Lung (tissue), 12 donors: Measurements from ENCODE around the gene NKPD1. TPM values are rescaled to one million over a fixed set of nuclear protein-coding genes. Genes with fewer than 3 reads are reported as not detected.

Source experiments
- ATAC-seq: fragments of 200-7000 bp; cut with Tn5 transposase; one replicate; pipeline ENCODE4 v1.9.1; 2020; ENCODE audit warnings: moderate number of reproducible peaks; ENCODE audit not compliant: insufficient read depth, low FRiP score
- DNase-seq, 3 donors: peaks; one replicate each; pipeline ENCODE4 v3.0.0-alpha.2; 2013 to 2017
- H3K27ac ChIP-seq, 2 donors: one replicate each; pipeline ENCODE4 v1.5.1; 2013; ENCODE audit warnings: mild to moderate bottlenecking in 2 of 2, moderate library complexity in 2 of 2, control low read depth in 1 of 2, inconsistent platforms in 1 of 2, low read depth in 1 of 2, low read length in 1 of 2
- H3K27me3 ChIP-seq, 3 donors: one replicate each; pipeline ENCODE4 v1.5.1; 2013; ENCODE audit warnings: low read length in 2 of 3; ENCODE audit not compliant: control insufficient read depth in 3 of 3, insufficient read depth in 3 of 3
- H3K36me3 ChIP-seq, 4 donors: one replicate each; pipeline ENCODE4 v1.5.1; 2013; ENCODE audit warnings: low read length in 4 of 4, mild to moderate bottlenecking in 1 of 4, moderate library complexity in 1 of 4; ENCODE audit not compliant: control insufficient read depth in 4 of 4, insufficient read depth in 4 of 4
- H3K4me1 ChIP-seq, 5 donors: one replicate each; pipeline ENCODE4 v1.5.1; 2013; ENCODE audit warnings: low read length in 5 of 5, mild to moderate bottlenecking in 2 of 5, moderate library complexity in 1 of 5; ENCODE audit not compliant: control insufficient read depth in 5 of 5, insufficient read depth in 5 of 5
- H3K4me3 ChIP-seq: one replicate; pipeline ENCODE4 v1.5.1; 2013; ENCODE audit warnings: mild to moderate bottlenecking, control low read depth, moderate library complexity
- H3K9ac ChIP-seq, 2 donors: one replicate each; pipeline ENCODE4 v1.5.1; 2013; ENCODE audit warnings: low read length in 2 of 2, control low read depth in 1 of 2; ENCODE audit not compliant: insufficient read depth in 1 of 2
- H3K9me3 ChIP-seq, 4 donors: one replicate each; pipeline ENCODE4 v1.5.1; 2013; ENCODE audit warnings: low read length in 3 of 4, mild to moderate bottlenecking in 1 of 4, moderate library complexity in 1 of 4; ENCODE audit not compliant: control insufficient read depth in 4 of 4, insufficient read depth in 3 of 4
- WGBS, 2 donors: extraction: QIAGEN DNeasy Blood & Tissue Kit; methylation state at CpG; one replicate each; pipeline ENCODE4 v1.1.7; 2013; 5-methylcytosine and 5-hydroxymethylcytosine counted together
- polyA plus RNA-seq, 2 donors: library from polyadenylated mRNA; stranded (reverse); fragments of 200-250 nt; gene quantifications; one replicate each; pipeline ENCODE4 v1.2.1, GENCODE V29; 2013
- total RNA-seq, 2 donors: library from RNA; depleted of rRNA in 1 of 2; stranded (reverse); fragments of >200 nt in 1 of 2; gene quantifications; one replicate each; pipeline ENCODE4 v1.2.1, GENCODE V29; 2014 to 2021
- TF ChIP-seq, protein P1 (sequence below): IDR thresholded peaks from 2 replicates; pipeline ENCODE4 v1.5.1; 2012; ENCODE audit warnings: mild to moderate bottlenecking; ENCODE audit errors: control extremely low read depth, extremely low read depth
- donor health status: control.
- donor health status: control.
- donor health status: Bipolar disorder and iron deficiency.
- donor health status: healthy.
- donor health status: DM: yes; HTN: yes; CAD: no.

The NKPD1 gene
- total and polyA plus RNA-seq, 4 donors, result 0.06 to 0.08 (median 0.07) TPM; not detected in 1

DNA sequence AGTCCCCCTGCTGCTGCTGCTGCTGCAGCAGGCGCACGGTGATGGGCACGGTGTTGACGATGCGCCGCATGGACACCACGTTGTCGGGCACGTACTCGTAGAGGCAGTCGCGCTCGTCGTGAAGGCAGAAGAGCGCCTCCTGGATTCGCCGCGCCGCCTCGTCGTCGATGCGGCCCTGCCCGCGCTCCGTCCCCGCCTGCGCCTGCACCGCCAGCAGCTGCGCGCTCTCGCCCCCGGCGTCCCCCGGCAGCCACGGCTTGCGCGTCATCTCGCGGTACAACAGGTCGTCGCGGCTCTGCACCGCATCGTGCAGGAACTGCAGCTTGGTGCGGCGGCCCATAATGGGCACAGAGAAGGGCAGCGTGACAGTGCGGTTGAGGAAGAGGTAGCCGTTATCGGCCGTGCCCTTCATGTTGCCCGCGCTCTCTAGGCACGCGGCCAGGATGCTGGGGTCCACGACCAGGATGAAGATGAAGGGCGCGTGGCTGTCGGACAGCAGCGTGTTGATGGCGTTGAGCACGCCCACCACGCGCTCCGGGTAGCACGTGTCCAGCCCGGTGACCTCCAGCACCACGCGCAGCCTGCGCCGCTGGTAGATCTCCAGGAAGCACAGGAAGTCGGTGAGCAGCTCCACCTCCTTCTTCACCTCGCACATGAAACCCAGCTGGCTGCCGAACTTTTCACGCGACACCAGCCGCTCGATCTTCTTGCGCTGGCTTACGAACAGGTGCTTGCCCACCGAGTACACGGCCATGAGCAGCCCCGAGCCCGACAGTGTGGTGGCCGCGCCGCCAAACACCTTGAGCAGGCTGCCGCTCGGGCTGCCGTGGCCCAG, 8.1 kb downstream of the NKPD1 start:
- peak; percentile 42 to 57 (median 49) for DNase-seq
- TF ChIP-seq, protein P1, sequence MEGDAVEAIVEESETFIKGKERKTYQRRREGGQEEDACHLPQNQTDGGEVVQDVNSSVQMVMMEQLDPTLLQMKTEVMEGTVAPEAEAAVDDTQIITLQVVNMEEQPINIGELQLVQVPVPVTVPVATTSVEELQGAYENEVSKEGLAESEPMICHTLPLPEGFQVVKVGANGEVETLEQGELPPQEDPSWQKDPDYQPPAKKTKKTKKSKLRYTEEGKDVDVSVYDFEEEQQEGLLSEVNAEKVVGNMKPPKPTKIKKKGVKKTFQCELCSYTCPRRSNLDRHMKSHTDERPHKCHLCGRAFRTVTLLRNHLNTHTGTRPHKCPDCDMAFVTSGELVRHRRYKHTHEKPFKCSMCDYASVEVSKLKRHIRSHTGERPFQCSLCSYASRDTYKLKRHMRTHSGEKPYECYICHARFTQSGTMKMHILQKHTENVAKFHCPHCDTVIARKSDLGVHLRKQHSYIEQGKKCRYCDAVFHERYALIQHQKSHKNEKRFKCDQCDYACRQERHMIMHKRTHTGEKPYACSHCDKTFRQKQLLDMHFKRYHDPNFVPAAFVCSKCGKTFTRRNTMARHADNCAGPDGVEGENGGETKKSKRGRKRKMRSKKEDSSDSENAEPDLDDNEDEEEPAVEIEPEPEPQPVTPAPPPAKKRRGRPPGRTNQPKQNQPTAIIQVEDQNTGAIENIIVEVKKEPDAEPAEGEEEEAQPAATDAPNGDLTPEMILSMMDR, result no peak
- Histone ChIP-seq H3K4me3 (no peak overlapping the region), H3K27ac (no peak overlapping the region), H3K9ac (no peak overlapping the region), H3K36me3 (no peaks in the 10 kb centered on the region), H3K27me3 (peaks cover 0 to 27% (median 21%) of the 10 kb centered on the region in 3 donors), H3K4me1 (peaks cover 0 to 27% (median 11%) of the 10 kb centered on the region in 5 donors), H3K9me3 (peaks cover 0 to 9% (median 0%) of the 10 kb centered on the region in 4 donors)
- ATAC-seq, result no peak
- WGBS, 2 donors, result 1 to 3% methylated on average over 84 to 91 of the region's 91 CpGs

DNA sequence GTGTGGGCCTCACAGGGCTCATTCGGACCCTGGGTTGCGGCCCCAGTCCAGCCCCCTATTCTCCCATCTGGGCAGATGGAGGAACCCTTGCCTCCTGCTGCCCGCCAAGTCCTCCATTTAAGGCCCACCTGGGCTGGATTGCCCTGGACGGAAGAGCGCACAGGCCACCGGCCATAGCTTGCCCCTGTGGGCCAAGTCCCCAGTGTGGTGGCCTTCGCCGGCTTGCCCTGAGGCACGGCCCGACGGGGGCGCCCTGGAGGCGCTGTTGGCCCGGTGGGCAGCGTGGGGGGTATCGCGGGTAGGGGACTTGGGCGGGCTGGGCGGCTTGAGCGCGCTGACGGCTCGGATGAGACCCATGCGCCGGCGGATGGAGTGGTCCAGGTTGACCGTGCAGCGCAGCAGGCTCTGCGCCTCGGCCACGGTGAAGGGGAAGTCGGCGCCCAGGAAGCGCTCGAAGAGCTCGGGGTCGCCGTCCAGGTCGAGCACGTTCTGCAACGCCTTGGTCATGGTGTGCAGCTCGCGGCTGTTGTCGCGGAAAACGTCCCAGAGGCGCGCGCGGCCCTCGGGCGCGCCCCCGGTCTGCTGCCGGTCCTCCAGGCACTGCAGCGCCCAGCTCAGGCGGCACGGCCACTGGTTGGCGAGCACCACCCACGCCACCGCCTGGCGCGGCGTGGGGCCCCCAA, 8.8 kb downstream of the NKPD1 start:
- H3K27ac ChIP-seq, result no peak overlapping the region
- WGBS, 2 donors, result 16 to 21% methylated on average over 32 to 64 of the region's 64 CpGs
- H3K27me3 ChIP-seq, result peaks cover 0 to 26% (median 21%) of the 10 kb centered on the region in 3 donors
- H3K4me3 ChIP-seq, result no peak overlapping the region
- H3K9me3 ChIP-seq, result peaks cover 0 to 9% (median 0%) of the 10 kb centered on the region in 4 donors
- H3K4me1 ChIP-seq, result peaks cover 0 to 27% (median 11%) of the 10 kb centered on the region in 5 donors
- DNase-seq (no peak), ATAC-seq (no peak)
- TF ChIP-seq, protein P1, result no peak
- H3K9ac ChIP-seq, result no peak overlapping the region
- peaks cover 0 to 2% (median 0%) of the 10 kb centered on the region in 4 donors for H3K36me3 ChIP-seq

DNA sequence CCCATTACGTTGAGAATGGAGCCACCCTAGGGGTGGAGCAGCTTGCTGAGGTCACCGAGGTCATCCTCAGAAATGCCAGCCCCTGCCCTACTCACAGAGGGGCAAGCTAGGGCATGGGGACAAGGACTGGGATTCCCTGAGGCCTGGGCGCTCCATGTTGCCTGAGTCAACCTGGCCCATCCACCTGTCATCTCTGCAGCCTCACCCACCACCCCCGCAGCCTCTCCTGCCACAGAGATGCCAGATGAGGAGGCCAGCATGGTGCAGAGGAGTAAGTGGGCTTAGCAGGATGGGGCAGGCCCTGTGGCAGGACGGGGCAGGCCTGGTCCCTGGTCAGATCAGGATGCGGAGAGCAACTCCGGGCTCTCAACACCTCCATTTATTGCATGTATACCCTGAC, 9.5 kb downstream of the NKPD1 start:
- no peak overlapping the region for H3K4me3 ChIP-seq
- H3K27me3 ChIP-seq, result peaks cover 0 to 25% (median 21%) of the 10 kb centered on the region in 3 donors
- no peak overlapping the region for H3K9ac ChIP-seq
- peaks cover 0 to 27% (median 11%) of the 10 kb centered on the region in 5 donors for H3K4me1 ChIP-seq
- peaks cover 0 to 8% (median 2%) of the 10 kb centered on the region in 4 donors for H3K36me3 ChIP-seq
- H3K9me3 ChIP-seq, result peaks cover 0 to 9% (median 0%) of the 10 kb centered on the region in 4 donors
- DNase-seq (no peak), ATAC-seq (no peak)
- H3K27ac ChIP-seq, result no peak overlapping the region
- 85 to 90% methylated on average over 7 of the region's 7 CpGs for WGBS, 2 donors
- TF ChIP-seq, protein P1, result no peak
